GM12864 (cell line): ENCODE data around the gene OAS2.

Experiments
- DNase-seq: peaks from one replicate; pipeline ENCODE4 v3.0.0-alpha.2; 2011; ENCODE audit warnings: low read depth
- H3K4me3 ChIP-seq: 2 replicates; pipeline ENCODE4 v1.5.1; 2011; ENCODE audit warnings: mild to moderate bottlenecking, low read depth, low read length, control low read depth
- TF ChIP-seq, protein P1 (sequence below): IDR thresholded peaks from 2 replicates; pipeline ENCODE4 v1.5.1; 2011; ENCODE audit warnings: low read depth, mild to moderate bottlenecking, moderate library complexity, low read length, control low read depth, inconsistent platforms; ENCODE audit errors: missing control alignments

The OAS2 gene

DNA sequence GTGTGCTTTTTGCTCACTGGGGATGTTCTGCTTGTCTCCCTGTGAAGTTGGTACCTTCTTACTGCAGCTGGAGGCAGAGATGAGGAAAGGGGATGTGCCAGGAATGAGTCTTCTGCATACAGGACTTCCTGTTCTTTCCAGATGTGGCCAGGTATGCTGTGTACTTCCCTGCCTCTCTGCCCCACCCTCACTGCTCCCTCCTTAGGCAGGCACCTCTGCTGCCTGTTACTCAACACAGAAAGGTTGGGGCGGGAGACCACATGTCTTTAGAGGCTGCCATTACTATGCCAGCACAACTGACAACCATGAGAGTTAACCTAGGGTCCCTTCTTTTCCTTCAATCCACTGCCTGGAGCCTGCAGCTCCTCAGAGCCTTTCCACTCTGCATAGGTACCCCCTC is 42.1 kb upstream of the OAS2 start:
- TF ChIP-seq, protein P1, sequence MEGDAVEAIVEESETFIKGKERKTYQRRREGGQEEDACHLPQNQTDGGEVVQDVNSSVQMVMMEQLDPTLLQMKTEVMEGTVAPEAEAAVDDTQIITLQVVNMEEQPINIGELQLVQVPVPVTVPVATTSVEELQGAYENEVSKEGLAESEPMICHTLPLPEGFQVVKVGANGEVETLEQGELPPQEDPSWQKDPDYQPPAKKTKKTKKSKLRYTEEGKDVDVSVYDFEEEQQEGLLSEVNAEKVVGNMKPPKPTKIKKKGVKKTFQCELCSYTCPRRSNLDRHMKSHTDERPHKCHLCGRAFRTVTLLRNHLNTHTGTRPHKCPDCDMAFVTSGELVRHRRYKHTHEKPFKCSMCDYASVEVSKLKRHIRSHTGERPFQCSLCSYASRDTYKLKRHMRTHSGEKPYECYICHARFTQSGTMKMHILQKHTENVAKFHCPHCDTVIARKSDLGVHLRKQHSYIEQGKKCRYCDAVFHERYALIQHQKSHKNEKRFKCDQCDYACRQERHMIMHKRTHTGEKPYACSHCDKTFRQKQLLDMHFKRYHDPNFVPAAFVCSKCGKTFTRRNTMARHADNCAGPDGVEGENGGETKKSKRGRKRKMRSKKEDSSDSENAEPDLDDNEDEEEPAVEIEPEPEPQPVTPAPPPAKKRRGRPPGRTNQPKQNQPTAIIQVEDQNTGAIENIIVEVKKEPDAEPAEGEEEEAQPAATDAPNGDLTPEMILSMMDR = no peak
- no peak for DNase-seq
- no peak overlapping the region for H3K4me3 ChIP-seq

GRCh38 chr12:112936927-112937326 is 41.4 kb upstream of the OAS2 start:
- H3K4me3 ChIP-seq = no peak overlapping the region
- TF ChIP-seq, protein P1 = no peak
- DNase-seq = no peak

DNA sequence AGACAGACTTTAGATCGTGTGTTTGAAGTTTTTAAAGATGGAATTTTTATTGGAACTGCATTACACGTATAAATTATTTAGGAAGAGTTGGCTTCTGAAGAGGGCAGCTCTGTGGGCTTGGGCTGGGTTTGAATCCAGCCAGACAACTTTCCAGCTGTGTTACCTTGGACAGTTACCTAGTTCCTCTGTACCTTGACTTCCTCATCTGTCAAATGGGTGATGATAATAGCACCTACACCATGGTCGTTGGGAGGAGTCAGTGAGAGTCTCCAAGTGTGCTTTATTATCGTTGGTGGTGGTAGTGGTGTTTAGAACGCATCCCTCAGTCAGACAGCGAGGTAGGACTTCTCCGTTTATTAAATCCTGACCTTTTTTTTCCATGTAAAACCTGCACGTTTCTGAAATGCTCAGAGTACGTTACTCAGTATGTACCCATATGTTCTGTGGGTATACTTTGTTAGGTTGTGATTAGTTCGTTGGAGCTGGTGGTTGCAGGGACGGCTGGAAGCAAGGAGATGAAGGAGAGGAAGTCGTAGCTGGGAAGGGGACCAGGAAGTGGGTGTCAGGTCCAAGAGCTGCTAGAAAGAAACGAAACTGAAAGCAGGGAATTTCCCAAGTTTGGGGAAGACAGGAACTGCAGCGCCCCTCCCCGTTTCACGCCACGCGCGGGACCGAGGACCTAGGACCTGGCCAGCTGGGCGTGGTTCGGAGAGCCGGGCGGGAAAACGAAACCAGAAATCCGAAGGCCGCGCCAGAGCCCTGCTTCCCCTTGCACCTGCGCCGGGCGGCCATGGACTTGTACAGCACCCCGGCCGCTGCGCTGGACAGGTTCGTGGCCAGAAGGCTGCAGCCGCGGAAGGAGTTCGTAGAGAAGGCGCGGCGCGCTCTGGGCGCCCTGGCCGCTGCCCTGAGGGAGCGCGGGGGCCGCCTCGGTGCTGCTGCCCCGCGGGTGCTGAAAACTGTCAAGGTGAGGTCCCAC is 40.3 kb upstream of the OAS2 start, which contains the start of gene OAS3:
TSS of gene OAS3 (plus strand) at position 734 of the 979 bp plus-strand sequence. CDS start at position 791, 57 bp downstream.
- no peak for DNase-seq
- TF ChIP-seq, protein P1 = no peak
- H3K4me3 ChIP-seq = peak within 1 kb of the TSS; percentile 73

DNA sequence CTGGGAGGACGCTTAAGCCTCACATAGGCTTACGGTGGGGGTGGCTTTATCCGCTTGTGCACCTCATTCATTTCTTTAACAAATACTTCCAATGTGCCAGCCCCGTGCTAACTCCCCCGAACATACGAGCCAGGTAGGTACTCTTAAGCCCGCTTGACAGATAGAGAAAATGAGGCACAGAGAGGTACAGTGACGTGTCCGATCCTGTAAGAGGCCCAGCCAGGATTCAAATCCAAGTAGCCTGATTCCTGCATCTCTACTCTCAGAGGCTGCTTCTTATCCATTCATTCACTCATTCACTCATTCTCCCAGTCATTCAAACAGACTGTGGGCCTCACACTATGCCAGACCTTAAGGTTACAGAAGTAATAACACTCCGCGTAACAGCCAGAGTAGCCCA is 39.6 kb upstream of the OAS2 start:
- TF ChIP-seq, protein P1 = no peak
- H3K4me3 ChIP-seq = peak overlapping the region; percentile 73
- no peak for DNase-seq

GRCh38 chr12:112939761-112940381 is 38.4 kb upstream of the OAS2 start:
- no peak for DNase-seq
- TF ChIP-seq, protein P1 = no peak
- H3K4me3 ChIP-seq = peak overlapping the region; percentile 73

GRCh38 chr12:112941528-112942335 is 36.6 kb upstream of the OAS2 start:
- TF ChIP-seq, protein P1 = no peak
- H3K4me3 ChIP-seq = no peak overlapping the region
- no peak for DNase-seq
